ENCODE results near the gene PIMREG.

The PIMREG gene

DNA sequence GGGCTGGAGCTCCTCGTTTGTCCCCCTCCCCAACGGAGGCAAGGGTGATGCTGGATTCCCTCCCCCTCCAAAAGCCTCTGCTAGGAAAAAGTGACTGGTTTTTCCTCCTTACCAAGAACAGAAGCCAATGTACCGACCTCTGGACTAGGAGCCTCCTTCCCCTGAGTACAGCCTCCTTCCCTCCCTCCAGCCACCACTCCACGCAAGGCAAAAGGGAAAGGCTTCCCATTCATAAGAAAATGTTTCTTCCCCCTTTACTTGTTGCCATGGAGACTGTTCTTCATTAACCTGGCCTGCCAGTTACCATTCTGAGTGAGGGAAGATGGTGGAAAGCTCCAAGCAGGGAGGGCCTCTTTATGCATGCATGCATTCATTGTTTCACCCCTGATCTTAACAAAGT, 4.3 kb upstream of the PIMREG start:
- no peak for DNase-seq (ENCODE audit: low read depth)

DNA sequence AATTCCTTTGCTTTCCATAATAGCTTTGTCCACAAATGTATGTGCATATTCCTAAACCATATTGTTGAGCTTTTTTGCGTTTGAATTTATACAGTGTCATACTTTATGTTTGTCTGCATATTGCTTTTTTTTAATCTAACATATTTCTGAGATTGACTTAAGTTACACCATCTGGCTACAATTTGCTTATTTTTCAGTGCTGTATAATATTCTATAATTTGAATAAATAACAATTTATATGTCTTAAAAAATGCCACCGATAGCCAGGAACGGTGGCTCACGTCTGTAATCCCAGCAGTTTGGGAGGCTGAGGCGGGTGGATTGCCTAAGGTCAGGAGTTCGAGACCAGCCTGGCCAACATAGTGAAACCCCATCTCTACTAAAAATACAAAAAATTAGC, 1.5 kb upstream of the PIMREG start:
- no peak for DNase-seq (ENCODE audit: low read depth)

DNA sequence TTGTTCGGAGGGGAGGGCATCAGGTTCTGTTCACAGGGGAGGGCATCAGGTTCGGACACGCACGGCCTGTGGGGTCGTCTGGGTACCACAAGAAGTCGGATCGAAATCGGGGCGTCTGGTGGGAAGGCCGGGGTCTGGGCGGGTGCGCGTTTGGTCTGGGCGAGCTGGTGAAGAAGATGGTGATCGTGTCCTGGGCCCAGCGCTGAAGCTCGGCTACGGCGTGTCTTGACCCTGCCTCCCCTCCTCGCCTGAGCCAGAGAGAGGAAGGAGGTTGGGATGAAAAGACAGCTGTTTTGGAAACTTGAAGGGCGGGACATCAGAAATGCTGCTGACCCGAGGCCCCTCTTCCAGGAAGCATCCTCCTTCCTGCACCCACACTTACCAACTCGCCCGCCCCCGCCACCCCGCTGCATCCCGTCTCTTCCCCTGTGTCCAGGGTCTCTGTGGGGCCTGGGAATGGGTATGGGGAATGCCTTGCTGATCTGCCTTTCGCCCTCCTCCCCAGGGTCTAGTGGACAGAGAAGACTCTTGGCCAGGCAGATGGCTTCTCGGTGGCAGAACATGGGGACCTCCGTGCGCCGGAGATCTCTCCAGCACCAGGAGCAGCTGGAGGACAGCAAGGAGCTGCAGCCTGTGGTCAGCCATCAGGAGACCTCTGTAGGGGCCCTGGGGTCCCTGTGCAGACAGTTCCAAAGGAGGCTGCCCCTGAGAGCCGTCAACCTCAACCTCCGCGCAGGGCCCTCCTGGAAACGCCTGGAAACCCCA, 498 bp downstream of the PIMREG start:
- no peak for DNase-seq (ENCODE audit: low read depth)

DNA sequence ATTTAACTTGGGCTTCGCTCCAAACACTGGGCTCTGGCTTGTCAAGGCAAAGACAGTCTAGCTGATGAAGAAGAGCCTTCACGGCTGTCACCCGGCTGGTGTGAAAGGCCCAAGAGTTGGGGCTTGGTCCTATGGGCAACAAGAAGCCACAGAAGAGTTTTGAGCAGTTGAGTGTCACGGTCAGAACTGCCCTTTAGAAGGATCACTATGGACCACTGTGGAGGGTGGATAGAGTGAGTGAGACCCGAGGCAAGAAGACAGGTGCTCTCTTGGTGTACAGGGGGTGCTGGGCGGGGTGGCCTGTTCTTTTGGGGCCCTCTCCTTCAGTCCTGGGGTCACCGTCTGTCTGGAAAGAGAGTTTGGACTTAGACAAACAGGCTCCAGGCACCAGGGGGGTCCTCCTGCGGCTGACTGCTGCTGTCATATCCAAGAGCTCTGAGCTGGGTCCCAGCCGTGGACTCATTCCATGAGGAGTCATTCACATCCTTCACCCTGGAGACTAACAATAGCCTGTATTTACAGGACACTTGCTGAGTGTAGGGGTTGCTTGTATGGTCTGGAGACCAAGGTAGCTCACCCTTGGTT, 2.4 kb downstream of the PIMREG start:
- no peak for DNase-seq (ENCODE audit: low read depth)

DNA sequence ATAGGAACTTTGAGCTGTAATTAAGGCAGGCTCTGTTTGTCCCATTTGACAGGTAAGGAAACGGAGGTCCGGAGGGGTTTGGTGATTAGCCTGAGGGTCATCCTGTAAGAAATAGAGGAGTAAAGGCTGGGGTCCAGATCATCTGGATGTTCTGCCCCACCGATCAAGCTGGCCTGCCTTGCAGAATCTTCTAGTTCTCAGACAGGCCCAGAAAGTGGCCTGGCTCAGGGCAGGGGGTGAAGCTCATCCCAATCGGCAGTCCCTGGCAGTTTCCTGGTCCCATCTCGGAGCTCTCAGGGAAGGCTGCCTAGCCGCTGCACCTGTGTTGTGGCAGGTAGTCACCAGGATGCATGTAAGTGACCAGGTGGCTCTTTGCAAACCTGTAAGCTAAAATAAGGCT, 4.2 kb downstream of the PIMREG start:
- no peak for DNase-seq (ENCODE audit: low read depth)

DNA sequence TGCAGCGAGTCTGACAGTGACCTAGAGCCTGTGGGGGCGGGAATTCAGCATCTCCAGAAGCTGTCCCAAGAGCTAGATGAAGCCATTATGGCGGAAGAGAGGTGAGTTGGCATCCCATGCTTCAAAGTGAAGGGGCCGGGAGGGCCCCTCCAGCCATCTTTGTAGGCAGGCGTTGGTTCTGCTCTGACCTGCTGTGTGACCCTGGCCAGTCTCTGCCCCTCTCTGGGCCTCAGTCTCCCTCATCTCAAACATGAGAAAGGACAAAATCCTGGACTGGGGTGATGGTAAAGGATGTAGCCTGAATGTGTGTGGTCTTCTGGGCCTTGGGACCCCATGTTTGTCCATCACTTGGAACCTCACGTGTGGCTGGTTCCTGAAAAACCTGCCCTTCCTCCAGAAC, 5.1 kb downstream of the PIMREG start:
- DNase-seq (ENCODE audit: low read depth) = no peak

DNA sequence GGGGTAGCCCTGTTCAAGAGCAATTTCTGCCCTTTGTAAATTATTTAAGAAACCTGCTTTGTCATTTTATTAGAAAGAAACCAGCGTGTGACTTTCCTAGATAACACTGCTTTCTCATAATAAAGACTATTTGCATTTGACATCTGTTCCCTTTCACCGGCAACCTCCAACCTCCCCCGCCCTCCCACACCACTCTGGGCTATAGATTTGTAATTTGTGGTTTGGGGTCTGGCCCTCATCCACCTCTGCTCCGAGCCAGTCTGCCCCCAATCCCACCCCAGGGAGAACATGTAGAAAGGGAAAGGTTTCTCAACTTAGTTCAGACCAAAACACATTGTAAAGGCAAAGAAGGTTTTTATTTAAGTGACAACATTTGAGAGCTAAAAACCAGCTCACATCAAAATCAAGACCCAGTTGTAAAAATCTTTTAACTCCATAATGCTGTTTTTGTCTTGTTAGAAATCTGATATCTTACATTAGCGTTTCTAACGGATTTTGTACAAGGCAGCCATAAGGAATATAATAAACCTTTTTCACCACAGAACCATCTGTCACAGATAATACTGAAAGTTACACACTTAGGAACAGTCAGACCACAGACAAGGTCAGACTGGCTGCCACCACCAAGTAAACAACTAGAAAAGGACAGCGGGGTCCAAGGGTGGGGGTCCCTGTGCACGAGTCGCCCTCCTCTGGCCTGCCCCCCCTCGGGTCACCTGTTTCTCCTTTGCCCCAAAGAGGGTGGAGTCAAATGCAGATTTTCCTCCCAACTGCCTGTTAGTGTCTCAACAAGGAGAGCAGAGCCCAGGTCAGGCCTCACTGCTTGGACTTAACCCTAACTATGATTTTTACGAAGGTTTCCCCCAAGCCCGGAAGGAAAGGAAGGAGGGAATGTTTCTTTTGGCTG, 6.9 kb downstream of the PIMREG start:
- DNase-seq (ENCODE audit: low read depth) = no peak

DNA sequence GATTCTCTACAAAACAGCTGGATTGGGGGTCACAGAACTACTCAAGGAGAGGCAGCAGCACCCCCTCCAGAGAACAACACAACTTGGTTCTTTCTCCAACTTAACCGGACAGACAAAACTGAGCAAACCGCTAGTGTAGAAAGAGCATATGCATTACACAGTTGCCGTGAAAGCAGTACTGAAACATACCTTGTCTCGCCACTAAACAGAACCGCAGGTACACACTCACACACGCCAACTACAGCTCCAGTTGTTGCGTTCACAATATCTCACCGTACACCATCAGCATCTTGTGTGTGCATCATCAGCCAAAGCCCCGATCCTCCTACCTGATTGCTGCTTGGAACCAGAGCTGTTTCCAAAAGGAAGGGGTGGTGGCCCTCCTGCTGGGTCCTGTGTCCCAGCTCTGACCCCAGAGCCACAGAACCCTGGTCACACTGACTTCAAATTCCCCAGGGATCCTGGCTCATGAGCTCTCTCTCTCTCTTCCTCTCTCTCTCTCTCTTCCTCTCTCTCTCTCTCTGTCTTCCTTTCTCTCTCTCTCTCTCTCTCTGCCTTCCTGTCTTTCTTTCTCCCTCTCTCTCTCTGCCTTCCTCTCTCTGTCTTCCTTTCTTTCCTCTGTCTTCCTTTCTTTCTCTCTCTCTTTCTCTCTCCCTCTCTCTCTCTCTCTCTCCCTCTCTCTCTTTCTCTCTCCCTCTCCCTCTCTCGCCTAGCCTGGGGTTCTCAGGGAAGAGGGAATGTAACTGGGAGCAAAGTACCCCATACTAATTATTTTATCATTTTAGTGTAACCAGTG, 8.4 kb downstream of the PIMREG start:
- DNase-seq (ENCODE audit: low read depth) = no peak

DNA sequence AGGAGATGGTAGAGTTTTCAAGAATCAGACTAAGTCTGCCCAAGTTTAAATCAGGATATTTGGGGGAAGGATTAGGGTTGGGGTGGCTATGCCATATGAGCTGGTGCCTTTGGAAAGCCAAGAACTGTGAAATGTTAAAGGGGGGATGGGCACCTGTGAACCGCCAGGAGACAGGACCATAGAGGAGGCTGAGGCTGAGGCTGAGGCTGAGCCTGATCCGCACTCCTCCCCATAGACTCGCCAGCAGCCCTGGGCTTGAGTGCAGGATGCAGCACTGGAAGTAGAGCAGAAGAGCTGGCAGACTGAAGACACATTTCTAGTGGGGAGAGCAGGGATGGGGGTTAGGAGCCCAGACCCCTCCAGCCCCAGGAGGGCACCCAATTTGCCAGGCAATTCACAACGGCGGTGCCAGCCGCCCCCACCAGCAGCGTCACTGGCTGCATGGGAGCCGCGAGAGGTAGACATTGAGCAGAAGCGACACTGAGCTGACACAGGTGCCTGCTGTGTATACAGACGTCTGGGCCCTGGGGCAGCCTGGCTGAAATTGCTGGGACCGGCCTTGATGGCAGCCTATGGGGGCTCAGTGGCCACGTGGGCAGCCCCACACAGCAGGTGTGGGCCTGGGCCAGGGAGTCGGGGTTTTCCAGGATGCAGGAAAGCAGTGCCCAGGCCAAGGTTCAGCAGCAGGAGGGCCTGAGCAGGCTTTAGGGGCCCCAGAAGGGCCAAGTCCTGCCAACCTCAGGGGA, 9.2 kb downstream of the PIMREG start:
- no peak for DNase-seq (ENCODE audit: low read depth)

DNA sequence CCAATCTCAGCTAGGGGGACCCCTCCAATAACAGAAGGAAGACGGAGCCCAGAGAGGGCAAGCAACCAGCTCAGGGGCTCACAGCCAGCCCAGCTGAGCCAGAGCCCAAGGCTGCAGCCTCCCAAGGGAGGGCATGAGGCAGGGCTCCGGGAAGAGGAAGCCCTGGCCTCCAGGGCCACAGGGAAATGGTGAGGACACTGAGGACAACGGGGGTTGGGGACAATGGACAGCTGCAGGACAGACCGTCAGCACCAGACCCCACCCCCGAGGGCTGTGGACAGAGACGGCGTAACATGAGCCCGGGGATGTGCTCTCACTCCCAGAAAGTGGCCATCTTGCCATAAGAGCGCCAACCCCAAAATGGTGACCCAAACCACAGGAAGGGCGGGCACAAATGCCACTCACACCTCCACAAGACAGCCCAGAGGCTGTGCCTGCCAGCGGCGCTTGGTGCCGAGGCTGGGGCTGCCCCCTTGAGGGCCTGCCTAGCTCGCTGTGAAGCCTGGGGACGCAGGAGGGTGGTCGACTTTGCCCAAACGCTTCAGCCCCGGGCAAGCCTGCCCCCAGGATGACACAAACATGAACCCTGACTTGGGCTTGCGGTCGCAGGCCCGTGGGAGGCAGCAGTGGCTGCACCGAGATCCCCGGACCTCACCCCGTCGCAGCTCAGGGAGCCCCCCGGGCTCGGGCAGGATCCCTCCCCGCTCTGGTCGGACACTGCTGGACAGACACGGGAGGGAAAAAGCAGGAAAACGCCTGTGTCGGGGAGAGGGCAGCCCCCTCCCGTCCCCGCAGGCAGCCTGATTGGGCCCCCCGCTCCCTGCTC, 10.5 kb downstream of the PIMREG start:
- no peak for DNase-seq (ENCODE audit: low read depth)

DNA sequence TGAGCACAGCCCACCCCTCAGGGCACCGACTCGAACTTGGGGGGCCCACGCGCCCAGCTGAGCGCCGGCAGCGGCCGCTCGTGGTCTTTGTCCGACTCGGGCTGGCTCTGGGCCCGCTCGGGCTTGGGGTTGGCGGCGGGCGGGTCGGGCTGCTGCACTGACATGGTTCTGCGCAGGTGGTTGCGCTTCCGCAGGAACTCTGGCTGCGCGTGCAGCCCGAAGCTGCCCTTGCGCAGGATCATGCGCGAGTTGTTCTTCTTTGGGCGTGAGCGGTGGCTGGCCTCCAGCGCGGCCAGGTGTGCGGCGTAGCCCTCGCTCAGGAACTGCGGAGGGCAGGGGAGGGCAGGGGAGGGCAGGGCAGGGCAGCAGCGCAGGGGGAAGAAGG, 11.1 kb downstream of the PIMREG start:
- DNase-seq (ENCODE audit: low read depth) = peak; percentile 32

DNA sequence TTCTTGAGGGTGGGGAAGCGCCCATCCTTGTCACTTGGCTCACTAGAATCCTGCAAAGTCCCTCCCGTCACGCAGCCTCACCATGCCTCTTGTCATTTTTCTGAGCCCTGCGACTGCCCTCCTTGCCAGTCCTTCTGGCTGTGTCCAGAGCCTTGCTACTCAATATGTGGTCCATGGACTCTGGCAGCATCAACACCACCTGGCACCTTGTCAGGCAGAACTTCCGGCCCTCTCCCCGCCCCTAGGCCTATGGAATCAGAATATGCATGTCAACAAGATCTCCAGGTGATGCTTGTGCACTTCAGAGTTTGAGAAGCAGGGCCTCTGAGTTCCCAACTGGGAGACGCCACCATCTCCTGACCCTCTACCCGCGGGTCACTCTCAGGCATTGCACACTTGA, 12.1 kb downstream of the PIMREG start:
- no peak for DNase-seq (ENCODE audit: low read depth)

DNA sequence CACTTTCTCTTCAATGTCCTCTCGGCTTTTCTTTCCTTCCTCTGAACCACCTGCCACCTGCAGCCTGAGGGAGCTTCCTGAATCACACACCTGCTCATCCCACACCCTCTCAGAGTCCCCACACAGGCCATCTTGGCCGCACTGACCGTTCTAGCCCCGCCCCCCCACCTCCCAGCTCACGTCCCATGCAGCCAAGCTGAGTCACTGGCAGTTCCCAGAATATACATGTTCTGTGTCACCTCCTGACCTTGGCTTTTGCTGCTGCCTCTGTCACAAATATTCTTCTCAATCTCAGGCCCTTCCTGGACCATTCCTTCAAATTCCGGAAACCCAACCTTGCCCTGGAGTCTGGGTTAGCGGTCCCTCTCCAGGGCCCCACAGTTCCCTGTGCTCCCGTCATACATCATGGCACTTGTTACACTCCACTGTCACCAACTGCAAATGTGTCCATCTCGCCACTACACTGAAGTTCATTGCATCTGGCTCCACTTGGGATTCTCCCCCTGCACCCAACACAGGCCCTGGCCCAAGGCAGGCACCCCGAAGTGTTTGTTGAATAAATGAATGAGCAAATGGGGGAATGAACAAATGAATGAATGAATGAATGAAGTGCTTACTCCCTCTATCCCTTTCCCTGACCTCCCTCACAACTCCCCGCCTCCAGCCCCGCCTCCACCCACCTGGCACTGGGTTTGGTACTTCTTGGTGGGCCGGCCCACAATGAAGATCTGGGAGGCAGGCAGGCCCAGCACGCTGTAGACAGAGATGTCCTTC, 12.8 kb downstream of the PIMREG start:
- DNase-seq (ENCODE audit: low read depth) = no peak

DNA sequence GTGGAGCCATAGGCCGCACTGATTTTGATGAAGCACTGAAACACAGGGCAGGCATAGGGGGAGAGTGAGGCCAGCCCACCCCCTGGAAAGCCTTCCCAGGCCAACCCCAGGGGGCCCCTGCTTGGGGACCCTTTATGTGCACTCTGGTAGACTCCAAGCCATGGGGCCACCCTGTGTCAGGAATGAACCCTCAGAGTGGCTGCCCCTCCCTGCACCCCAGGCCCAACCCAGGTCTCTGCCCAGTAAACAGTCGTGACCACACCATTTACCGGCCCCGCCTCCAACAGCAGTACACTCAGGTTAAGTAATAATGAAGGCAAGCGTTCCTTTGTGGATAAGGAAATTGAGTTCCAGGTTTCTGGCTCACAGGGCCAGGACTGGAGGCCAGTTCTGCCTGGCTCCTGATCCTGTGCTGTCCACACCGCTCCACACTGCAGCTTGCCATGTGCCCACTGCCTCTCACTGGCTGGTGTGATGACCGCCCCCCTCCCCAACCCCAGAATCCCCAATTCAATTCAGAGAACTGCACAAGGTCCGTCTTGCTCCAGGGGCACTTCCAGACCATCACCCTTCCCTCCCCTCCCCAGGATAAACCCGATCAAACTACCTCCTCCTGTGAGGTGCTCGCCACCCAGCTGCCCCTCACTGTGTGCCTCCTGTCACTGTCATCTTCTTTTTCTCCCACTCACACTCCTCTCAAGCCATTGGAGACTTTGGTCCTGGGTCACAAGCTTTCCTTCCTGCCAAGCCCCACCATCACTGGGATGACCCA, 13.6 kb downstream of the PIMREG start:
- DNase-seq (ENCODE audit: low read depth) = no peak

DNA sequence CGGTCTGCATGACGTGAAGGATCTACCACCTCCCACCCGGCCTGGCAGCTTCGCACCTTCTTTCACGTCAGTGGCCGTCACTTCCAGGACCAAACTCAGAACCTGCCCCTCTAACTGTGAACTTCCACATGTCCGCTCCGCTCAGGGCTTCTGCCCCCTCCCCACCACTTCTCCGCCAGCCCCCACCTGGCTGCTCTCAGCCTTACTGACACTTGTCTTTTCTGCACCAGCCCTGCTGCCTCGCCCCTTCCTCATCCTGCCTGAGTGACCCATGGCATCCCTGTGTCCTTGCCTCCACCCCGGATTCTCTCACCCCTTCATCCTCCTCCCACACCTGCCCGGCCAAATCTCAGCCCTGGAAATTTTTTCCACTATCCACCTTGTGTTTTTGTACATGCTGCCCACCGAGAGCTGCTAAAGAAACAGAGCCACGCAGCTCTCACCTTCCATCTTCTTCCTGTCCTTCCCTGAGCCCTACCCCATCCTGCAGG, 14.2 kb downstream of the PIMREG start:
- DNase-seq (ENCODE audit: low read depth) = no peak

DNA sequence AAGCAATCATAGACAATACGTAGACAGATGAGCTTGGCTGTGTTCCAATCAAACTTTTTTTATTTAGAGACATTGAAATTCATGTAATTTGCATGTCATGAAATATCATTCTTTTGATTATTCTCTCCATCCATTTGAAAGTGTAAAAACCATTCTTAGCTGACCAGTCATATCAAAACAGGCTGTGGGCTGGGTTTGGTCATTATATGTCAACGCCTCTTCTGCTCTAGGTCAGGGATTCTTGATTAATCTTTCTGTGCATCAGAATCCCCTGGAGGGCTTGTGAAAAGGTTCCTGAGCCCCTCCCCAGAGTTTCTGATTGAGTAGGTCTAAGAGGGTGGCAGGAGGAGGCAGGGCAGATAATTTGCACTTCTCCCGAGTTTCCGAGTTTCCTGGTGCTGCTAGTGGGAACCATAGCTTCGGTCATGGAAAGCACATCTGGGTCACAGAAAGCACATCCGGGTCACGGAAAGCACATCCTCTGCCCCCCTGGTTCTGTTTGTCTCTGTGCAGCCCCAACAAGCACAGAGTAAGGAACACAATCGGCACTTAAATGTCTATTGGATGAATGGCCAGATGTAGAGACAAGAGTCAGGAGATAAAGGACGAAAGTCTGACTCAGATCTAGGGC, 16.4 kb downstream of the PIMREG start:
- no peak for DNase-seq (ENCODE audit: low read depth)

DNA sequence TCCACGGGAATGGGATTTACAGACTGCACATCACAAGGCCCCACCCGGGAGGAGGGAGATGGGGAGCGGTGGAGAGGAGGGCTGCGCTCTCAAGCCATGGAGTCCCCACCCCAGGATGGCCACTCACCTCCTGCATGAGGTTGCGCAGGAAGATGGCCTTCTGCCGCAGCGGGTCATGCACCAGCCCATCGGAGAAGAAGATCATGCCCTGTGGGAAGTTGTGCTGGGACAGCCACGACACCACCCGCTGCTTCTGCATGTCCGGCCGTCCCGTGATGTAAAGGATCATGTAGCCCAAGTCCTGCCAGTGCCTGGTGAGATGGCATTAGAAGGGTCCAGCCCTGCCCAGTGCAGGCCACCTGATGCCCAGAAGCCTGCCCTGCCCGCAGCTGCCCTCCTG, 17.0 kb downstream of the PIMREG start:
- no peak for DNase-seq (ENCODE audit: low read depth)

DNA sequence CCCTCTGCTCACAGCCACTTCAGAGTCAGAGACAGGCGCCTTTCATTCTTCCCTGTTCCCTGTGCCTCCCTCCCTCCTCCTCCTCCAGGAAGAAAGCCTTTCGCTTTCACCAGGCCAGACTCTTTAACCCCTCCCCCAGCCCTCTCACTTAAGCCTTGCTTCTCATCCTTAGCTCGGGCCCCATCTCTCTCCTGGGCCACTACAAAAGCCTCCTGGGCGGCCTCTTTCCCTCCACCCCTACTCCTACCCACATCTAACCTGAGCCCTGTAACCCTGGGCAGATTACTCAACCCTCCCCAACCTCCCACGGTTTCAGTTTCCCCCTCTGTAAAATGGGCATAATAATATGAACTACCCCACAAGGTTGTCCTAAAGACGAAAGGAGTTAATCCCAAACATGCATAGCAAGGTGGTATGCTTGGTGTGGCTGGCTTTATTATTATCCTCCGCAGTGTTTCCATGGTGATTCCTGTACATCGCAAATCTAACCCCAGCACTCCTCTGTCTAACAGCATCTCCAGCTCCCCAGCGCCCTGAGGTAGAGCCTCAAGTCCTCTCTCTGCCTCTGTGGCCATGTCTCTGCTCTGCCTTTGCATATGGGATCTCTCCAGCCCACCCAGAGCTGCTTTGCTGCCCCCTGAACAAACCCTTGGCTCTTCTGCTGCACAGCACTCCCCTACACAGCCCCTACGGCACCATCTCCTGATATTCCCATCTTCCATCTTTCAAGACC, 17.7 kb downstream of the PIMREG start:
- no peak for DNase-seq (ENCODE audit: low read depth)

All from activated T-cell treated with anti-CD3 and anti-CD28 coated beads for 1 hour (primary cell).